A549 (cell line): ENCODE results near the gene RABGAP1L.

ENCODE experiments used
- CBX2 ChIP-seq: fragments of 200-600 bp; sonication (generic); IDR thresholded peaks from 2 replicates; pipeline ENCODE4 v1.6.1; 2016; ENCODE audit warnings: low read depth, mild to moderate bottlenecking, borderline replicate concordance
- CTCF ChIP-seq: fragments of >200 bp; sonication (Bioruptor Twin); formaldehyde crosslinking; IDR thresholded peaks from 3 replicates; pipeline ENCODE4 v1.5.1; 2016
- EHMT2 ChIP-seq: fragments of 200-600 bp; sonication (generic); IDR thresholded peaks from 2 replicates; pipeline ENCODE4 v1.6.1; 2016; ENCODE audit warnings: antibody characterized with exemption, low read depth, mild to moderate bottlenecking, moderate library complexity
- HMGXB4 ChIP-seq: fragments of 250-450 bp; sonication (Bioruptor Pico); IDR thresholded peaks from 2 replicates; pipeline ENCODE4 v1.5.0; 2021; ENCODE audit warnings: mild to moderate bottlenecking, moderate library complexity, borderline replicate concordance
- JUN ChIP-seq, 2 experiments: fragments of >200 bp; sonication (Bioruptor Twin); formaldehyde crosslinking; IDR thresholded peaks; 2 replicates in 1 of 2; 3 replicates in 1 of 2; pipeline ENCODE4 v1.6.1; 2016 to 2017
- JUNB ChIP-seq: fragments of >200 bp; sonication (Bioruptor Twin); formaldehyde crosslinking; IDR thresholded peaks from 2 replicates; pipeline ENCODE4 v1.6.1; 2016
- KDM5A ChIP-seq: fragments of 200-600 bp; sonication (generic); IDR thresholded peaks from 2 replicates; pipeline ENCODE4 v1.6.1; 2016; ENCODE audit warnings: antibody characterized with exemption, mild to moderate bottlenecking
- MAX ChIP-seq: IDR thresholded peaks from 2 replicates; pipeline ENCODE4 v1.6.1; 2012
- MAZ ChIP-seq: fragments of 150-350 bp; IDR thresholded peaks from 2 replicates; pipeline ENCODE4 v1.6.1; 2014; ENCODE audit warnings: antibody characterized with exemption, low read depth, low read length, borderline replicate concordance
- POLR2A ChIP-seq: IDR thresholded peaks from 2 replicates; pipeline ENCODE4 v1.6.1; 2012; ENCODE audit warnings: mild to moderate bottlenecking, low read length
- SREBF2 ChIP-seq: fragments of 450-650 bp; IDR thresholded peaks from 2 replicates; pipeline ENCODE4 v1.6.1; 2014; ENCODE audit warnings: mild to moderate bottlenecking, moderate library complexity
- USF2 ChIP-seq: fragments of 450-650 bp; IDR thresholded peaks from 2 replicates; pipeline ENCODE4 v1.6.1; 2014; ENCODE audit warnings: antibody characterized with exemption
- ZNF302 ChIP-seq: fragments of 250-450 bp; sonication (Bioruptor Pico); IDR thresholded peaks from 2 replicates; pipeline ENCODE4 v1.9.0; 2021; ENCODE audit warnings: inconsistent platforms, mild to moderate bottlenecking, moderate library complexity

- no peak for TF ChIP-seq CTCF
- no peak for TF ChIP-seq JUNB
- TF ChIP-seq KDM5A, result no peak
- TF ChIP-seq MAX, result no peak
- no peak for TF ChIP-seq JUN (IDR thresholded peaks at IDR 0.05)
- no peak for TF ChIP-seq POLR2A
- no peak for TF ChIP-seq ZNF302
- TF ChIP-seq HMGXB4 (CRISPR knock-in tag), result no peak
- TF ChIP-seq CBX2, result no peak
- TF ChIP-seq SREBF2, result no peak
- TF ChIP-seq EHMT2, result no peak
- TF ChIP-seq USF2, result no peak
- no peak for TF ChIP-seq MAZ
Observed at GRCh38 chr1:174134003-174134659, 25.2 kb upstream of the RABGAP1L start.
